GM12891 (cell line): Measurements from ENCODE around the gene APOBEC3C.

Experiments
- POLR2A ChIP-seq: IDR thresholded peaks from 2 replicates; pipeline ENCODE4 v1.6.1; 2011; ENCODE audit warnings: low read depth, low read length, control low read depth
- POLR2AphosphoS5 ChIP-seq: IDR thresholded peaks from 2 replicates; pipeline ENCODE4 v1.6.1; 2011; ENCODE audit warnings: low read depth, low read length, control low read depth
- TAF1 ChIP-seq: IDR thresholded peaks from 2 replicates; pipeline ENCODE4 v1.6.1; 2011; ENCODE audit warnings: low read depth, low read length, control low read depth

- TF ChIP-seq POLR2A (no peak), POLR2AphosphoS5 (no peak), TAF1 (no peak)
Measured at GRCh38 chr22:38971791-38972190, 42.3 kb upstream of the APOBEC3C start.
